Measurements from ENCODE around the gene EXOC7. TPM values are rescaled to one million over a fixed set of nuclear protein-coding genes. Genes with fewer than 3 reads are reported as not detected.

The EXOC7 gene
- total RNA-seq, 4 donors from 2014 or later: 113 to 160 (median 134) TPM

GRCh38 chr17:76036497-76037261 is 66.9 kb downstream of the EXOC7 start:
- TF ChIP-seq POLR2A (IDR thresholded peaks at IDR 0.05): no peak
- TF ChIP-seq CTCF (IDR thresholded peaks at IDR 0.05): no peak
- Histone ChIP-seq H3K27ac (peak overlapping the region in 1 of 4 donors; percentile 62), H3K4me1 (peaks cover 0 to 5% (median 0%) of the 10 kb centered on the region in 4 donors), H3K4me3 (no peak overlapping the region), H3K36me3 (peaks cover 0 to 42% (median 0%) of the 10 kb centered on the region in 3 donors), H3K27me3 (no peaks in the 10 kb centered on the region), H3K9me3 (no peaks in the 10 kb centered on the region)
- no peak for DNase-seq

- peak overlapping the region in 1 of 4 donors; percentile 62 for H3K27ac ChIP-seq
- peaks cover 0 to 22% (median 0%) of the 10 kb centered on the region in 3 donors for H3K36me3 ChIP-seq
- no peak for TF ChIP-seq POLR2A (IDR thresholded peaks at IDR 0.05)
- TF ChIP-seq CTCF (IDR thresholded peaks at IDR 0.05): no peak
- no peak overlapping the region for H3K4me3 ChIP-seq
- H3K4me1 ChIP-seq: peaks cover 0 to 8% (median 0%) of the 10 kb centered on the region in 4 donors
- H3K9me3 ChIP-seq: no peaks in the 10 kb centered on the region
- no peak for DNase-seq
- no peaks in the 10 kb centered on the region for H3K27me3 ChIP-seq
Measured at GRCh38 chr17:76034428-76035350, 68.9 kb downstream of the EXOC7 start.

- Histone ChIP-seq H3K36me3 (peaks cover 0 to 7% (median 0%) of the 10 kb centered on the region in 3 donors), H3K9me3 (no peaks in the 10 kb centered on the region), H3K27me3 (no peaks in the 10 kb centered on the region), H3K4me1 (peaks cover 0 to 20% (median 1%) of the 10 kb centered on the region in 4 donors), H3K27ac (peak overlapping the region in 1 of 4 donors; percentile 56), H3K4me3 (no peak overlapping the region)
- TF ChIP-seq POLR2A (IDR thresholded peaks at IDR 0.05): no peak
- TF ChIP-seq CTCF (IDR thresholded peaks at IDR 0.05): no peak
- DNase-seq: no peak
Measured at GRCh38 chr17:76033139-76033538, 70.4 kb downstream of the EXOC7 start.

- Histone ChIP-seq H3K4me1 (peaks cover 0 to 24% (median 1%) of the 10 kb centered on the region in 4 donors), H3K27ac (peak overlapping the region in 1 of 4 donors; percentile 2)
- no peak for TF ChIP-seq CTCF (IDR thresholded peaks at IDR 0.05)
- TF ChIP-seq POLR2A (IDR thresholded peaks at IDR 0.05): no peak
Measured at GRCh38 chr17:76032780-76033108, 70.8 kb downstream of the EXOC7 start.

GRCh38 chr17:76032073-76032779 is 71.4 kb downstream of the EXOC7 start:
- Histone ChIP-seq H3K4me3 (no peak overlapping the region), H3K27ac (peak overlapping the region in 1 of 4 donors; percentile 2), H3K36me3 (no peaks in the 10 kb centered on the region), H3K9me3 (no peaks in the 10 kb centered on the region), H3K4me1 (peaks cover 0 to 24% (median 1%) of the 10 kb centered on the region in 4 donors), H3K27me3 (no peaks in the 10 kb centered on the region)
- no peak for DNase-seq
- TF ChIP-seq CTCF (IDR thresholded peaks at IDR 0.05): peak in 3 of 6 experiments; percentile 30 to 46 (median 40)
- no peak for TF ChIP-seq POLR2A (IDR thresholded peaks at IDR 0.05)

More at GRCh38 chr17:76032780-76033108, 70.8 kb downstream of the EXOC7 start:
- peaks cover 0 to 3% (median 0%) of the 10 kb centered on the region in 3 donors for H3K36me3 ChIP-seq
- H3K4me3 ChIP-seq: no peak overlapping the region
- no peak for DNase-seq
- H3K27me3 ChIP-seq: no peaks in the 10 kb centered on the region
- H3K9me3 ChIP-seq: no peaks in the 10 kb centered on the region
